ENCODE results near the gene EVPL.
"Not testable (repeated sequence)": the region's sequence is repeated elsewhere in the genome, so short reads cannot be mapped to it uniquely, and the experiment has no call there.

Gene EVPL

GRCh38 chr17:76053246-76054111 lies 26.4 kb upstream of the EVPL start:
- DNase-seq (no peak), ATAC-seq (replicated peaks) (no peak)
- peaks cover 7 to 16% of the 10 kb centered on the region in 2 donors for H3K4me1 Mint-ChIP-seq (ENCODE audit: low read depth in 2 of 2)
- peak overlapping the region in 1 of 2 donors; percentile 25 for H3K27ac Mint-ChIP-seq
- no peak overlapping the region for H3K4me3 Mint-ChIP-seq
- no peaks in the 10 kb centered on the region for H3K27me3 Mint-ChIP-seq
- no peaks in the 10 kb centered on the region for H3K9me3 Mint-ChIP-seq
- peaks cover 84% of the 10 kb centered on the region for H3K36me3 Mint-ChIP-seq (ENCODE audit: insufficient read depth)

GRCh38 chr17:76051561-76051960 lies 24.5 kb upstream of the EVPL start:
- Mint-ChIP-seq H3K27ac (no peak overlapping the region), H3K36me3 (ENCODE audit: insufficient read depth) (peaks cover 81% of the 10 kb centered on the region), H3K9me3 (no peaks in the 10 kb centered on the region), H3K27me3 (no peaks in the 10 kb centered on the region), H3K4me1 (ENCODE audit: low read depth in 2 of 2) (peaks cover 8 to 16% of the 10 kb centered on the region in 2 donors), H3K4me3 (no peak overlapping the region)
- no peak for ATAC-seq (replicated peaks)
- no peak for DNase-seq

GRCh38 chr17:76050538-76051467 lies 23.7 kb upstream of the EVPL start:
- Mint-ChIP-seq H3K4me3 (no peak overlapping the region), H3K36me3 (ENCODE audit: insufficient read depth) (peaks cover 81% of the 10 kb centered on the region), H3K27ac (no peak overlapping the region), H3K4me1 (ENCODE audit: low read depth in 2 of 2) (peaks cover 8 to 13% of the 10 kb centered on the region in 2 donors), H3K9me3 (no peaks in the 10 kb centered on the region), H3K27me3 (no peaks in the 10 kb centered on the region)
- DNase-seq (no peak), ATAC-seq (replicated peaks) (no peak)

GRCh38 chr17:76049836-76050537 lies 22.9 kb upstream of the EVPL start:
- H3K9me3 Mint-ChIP-seq, result no peaks in the 10 kb centered on the region

GRCh38 chr17:76049239-76049638 lies 22.1 kb upstream of the EVPL start:
- Mint-ChIP-seq H3K36me3 (ENCODE audit: insufficient read depth) (peaks cover 82% of the 10 kb centered on the region), H3K9me3 (no peaks in the 10 kb centered on the region), H3K4me1 (ENCODE audit: low read depth in 2 of 2) (peaks cover 8 to 13% of the 10 kb centered on the region in 2 donors), H3K4me3 (no peak overlapping the region), H3K27me3 (no peaks in the 10 kb centered on the region), H3K27ac (peak overlapping the region; percentile 27 to 70)
- DNase-seq, result no peak
- no peak for ATAC-seq (replicated peaks)

More at GRCh38 chr17:76049836-76050537, 22.9 kb upstream of the EVPL start:
- Mint-ChIP-seq H3K27me3 (no peaks in the 10 kb centered on the region), H3K4me3 (no peak overlapping the region), H3K4me1 (ENCODE audit: low read depth in 2 of 2) (peaks cover 8 to 13% of the 10 kb centered on the region in 2 donors), H3K36me3 (ENCODE audit: insufficient read depth) (peaks cover 81% of the 10 kb centered on the region), H3K27ac (peak overlapping the region in 1 of 2 donors; percentile 70)
- DNase-seq (no peak), ATAC-seq (replicated peaks) (no peak)

GRCh38 chr17:76048711-76049110 lies 21.6 kb upstream of the EVPL start:
- H3K4me3 Mint-ChIP-seq, result no peak overlapping the region
- DNase-seq, result no peak
- no peaks in the 10 kb centered on the region for H3K27me3 Mint-ChIP-seq
- no peaks in the 10 kb centered on the region for H3K9me3 Mint-ChIP-seq
- peak overlapping the region; percentile 27 to 70 for H3K27ac Mint-ChIP-seq
- peaks cover 86% of the 10 kb centered on the region for H3K36me3 Mint-ChIP-seq (ENCODE audit: insufficient read depth)
- ATAC-seq (replicated peaks), result no peak
- H3K4me1 Mint-ChIP-seq (ENCODE audit: low read depth in 2 of 2), result peaks cover 8 to 13% of the 10 kb centered on the region in 2 donors

GRCh38 chr17:76048025-76048605 lies 21.0 kb upstream of the EVPL start:
- ATAC-seq (replicated peaks) (no peak), DNase-seq (no peak)
- Mint-ChIP-seq H3K27me3 (no peaks in the 10 kb centered on the region), H3K4me3 (no peak overlapping the region), H3K9me3 (no peaks in the 10 kb centered on the region), H3K36me3 (ENCODE audit: insufficient read depth) (peaks cover 86% of the 10 kb centered on the region), H3K27ac (peak overlapping the region; percentile 7 to 70), H3K4me1 (ENCODE audit: low read depth in 2 of 2) (peaks cover 8 to 13% of the 10 kb centered on the region in 2 donors)

GRCh38 chr17:76046064-76046463 lies 19.0 kb upstream of the EVPL start:
- Mint-ChIP-seq H3K36me3 (ENCODE audit: insufficient read depth) (peaks cover 95% of the 10 kb centered on the region), H3K27me3 (no peaks in the 10 kb centered on the region), H3K9me3 (no peaks in the 10 kb centered on the region), H3K27ac (no peak overlapping the region), H3K4me3 (no peak overlapping the region), H3K4me1 (ENCODE audit: low read depth in 2 of 2) (peaks cover 5 to 9% of the 10 kb centered on the region in 2 donors)
- ATAC-seq (replicated peaks) (no peak), DNase-seq (no peak)

GRCh38 chr17:76044475-76045007 lies 17.4 kb upstream of the EVPL start:
- not testable (repeated sequence) for ATAC-seq (replicated peaks); H3K4me3 Mint-ChIP-seq; H3K4me1 Mint-ChIP-seq (ENCODE audit: low read depth in 2 of 2); DNase-seq; H3K9me3 Mint-ChIP-seq; H3K27me3 Mint-ChIP-seq
- Mint-ChIP-seq H3K27ac (peak overlapping the region in 1 of 2 donors; percentile 49), H3K36me3 (ENCODE audit: insufficient read depth) (peaks cover 90% of the 10 kb centered on the region)

- ATAC-seq (replicated peaks); H3K4me3 Mint-ChIP-seq; H3K9me3 Mint-ChIP-seq; H3K27ac Mint-ChIP-seq; H3K4me1 Mint-ChIP-seq (ENCODE audit: low read depth in 2 of 2); DNase-seq; H3K27me3 Mint-ChIP-seq: not testable (repeated sequence)
- peaks cover 87% of the 10 kb centered on the region for H3K36me3 Mint-ChIP-seq (ENCODE audit: insufficient read depth)
Observed at GRCh38 chr17:76042868-76043267, 15.8 kb upstream of the EVPL start.

- H3K27me3 Mint-ChIP-seq, result no peaks in the 10 kb centered on the region
- H3K4me3 Mint-ChIP-seq, result no peak overlapping the region
- ATAC-seq (replicated peaks) (no peak), DNase-seq (no peak)
- peaks cover 63% of the 10 kb centered on the region for H3K36me3 Mint-ChIP-seq (ENCODE audit: insufficient read depth)
- no peaks in the 10 kb centered on the region for H3K9me3 Mint-ChIP-seq
- H3K4me1 Mint-ChIP-seq (ENCODE audit: low read depth in 2 of 2), result no peaks in the 10 kb centered on the region
- peak overlapping the region in 1 of 2 donors; percentile 81 for H3K27ac Mint-ChIP-seq
Observed at GRCh38 chr17:76040376-76040775, 13.3 kb upstream of the EVPL start.

GRCh38 chr17:76039121-76039520 lies 12.0 kb upstream of the EVPL start:
- ATAC-seq (replicated peaks), result no peak
- DNase-seq, result no peak
- Mint-ChIP-seq H3K36me3 (ENCODE audit: insufficient read depth) (peaks cover 51% of the 10 kb centered on the region), H3K27me3 (no peaks in the 10 kb centered on the region), H3K9me3 (no peaks in the 10 kb centered on the region), H3K4me1 (ENCODE audit: low read depth in 2 of 2) (no peaks in the 10 kb centered on the region), H3K27ac (no peak overlapping the region), H3K4me3 (no peak overlapping the region)

All from effector memory CD8-positive, alpha-beta T cell (primary cell).